ENCODE data around the gene ZFP36L1.

ZFP36L1 gene

DNA sequence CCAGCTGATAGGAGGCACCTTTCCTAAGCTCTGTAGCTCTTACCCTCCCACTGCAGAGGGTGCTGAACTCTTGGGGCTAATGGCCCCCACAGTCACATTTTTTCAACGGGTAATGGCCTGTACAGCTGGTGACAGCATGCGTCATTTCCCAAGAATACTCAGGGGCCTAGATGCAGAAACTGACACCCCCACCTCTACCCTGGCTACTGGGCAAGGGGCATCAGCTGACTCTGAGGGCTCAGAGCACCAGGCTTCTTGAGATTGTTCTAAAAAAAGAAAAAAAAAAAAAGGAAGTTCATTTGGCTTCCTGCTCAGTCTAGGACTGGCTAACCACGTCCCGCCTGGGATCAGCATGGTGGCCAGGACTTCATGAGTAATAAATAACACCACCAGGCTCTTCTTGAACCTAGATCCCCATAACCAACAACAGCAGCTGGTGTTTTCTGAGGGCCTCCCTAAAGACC is 35.2 kb downstream of the ZFP36L1 start:
- TF ChIP-seq CTCF (IDR thresholded peaks at IDR 0.05): no peak

DNA sequence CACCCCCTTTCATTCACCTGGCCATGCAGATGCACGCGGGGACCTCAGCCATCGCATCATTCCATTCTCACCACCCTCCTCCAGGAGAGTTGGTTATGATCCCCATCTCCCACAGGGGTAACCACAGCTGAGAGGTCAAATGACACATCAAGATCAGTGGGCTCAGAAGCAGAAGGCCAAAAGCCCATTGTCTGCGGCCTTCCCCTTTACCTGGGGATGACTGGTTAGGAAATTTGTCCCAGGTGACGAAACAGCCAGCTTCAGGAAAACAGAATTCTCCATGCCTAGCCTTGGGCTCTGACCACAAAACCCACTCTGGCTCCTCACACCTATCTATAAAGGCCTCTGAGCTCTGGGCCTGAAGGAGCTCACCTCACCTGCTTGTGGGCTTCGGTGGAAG is 36.1 kb downstream of the ZFP36L1 start:
- no peak for TF ChIP-seq CTCF (IDR thresholded peaks at IDR 0.05)

GRCh38 chr14:68756000-68756481 is 36.8 kb downstream of the ZFP36L1 start:
- no peak for TF ChIP-seq CTCF (IDR thresholded peaks at IDR 0.05)

DNA sequence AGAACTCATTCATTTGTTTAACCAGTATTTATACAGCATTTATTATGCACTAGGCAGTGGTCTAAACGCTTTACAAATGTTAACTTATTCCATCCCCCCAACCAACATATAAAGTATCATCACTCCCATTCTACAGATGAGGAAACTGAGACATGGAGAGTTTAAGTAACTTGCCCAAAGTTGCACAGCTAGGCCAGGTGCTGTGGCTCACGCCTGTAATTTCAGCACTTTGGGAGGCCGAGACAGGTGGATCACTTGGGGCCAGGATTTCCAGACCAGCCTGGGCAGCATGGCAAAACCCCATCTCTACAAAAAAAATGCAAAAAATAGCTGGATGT is 37.9 kb downstream of the ZFP36L1 start:
- no peak for TF ChIP-seq CTCF (IDR thresholded peaks at IDR 0.05)

GRCh38 chr14:68753690-68754089 is 39.2 kb downstream of the ZFP36L1 start:
- no peak for TF ChIP-seq CTCF (IDR thresholded peaks at IDR 0.05)

- TF ChIP-seq CTCF (IDR thresholded peaks at IDR 0.05): no peak
Measured at GRCh38 chr14:68752271-68753006, 40.4 kb downstream of the ZFP36L1 start.

- TF ChIP-seq CTCF (IDR thresholded peaks at IDR 0.05): no peak
Measured at GRCh38 chr14:68749487-68750475, 43.1 kb downstream of the ZFP36L1 start.

All from LNCAP (cell line).